ENCODE data around the gene PRKCZ. TPM values are rescaled to one million over a fixed set of nuclear protein-coding genes. Genes with fewer than 3 reads are reported as not detected.

PRKCZ gene
- polyA plus RNA-seq, 3 donors from 2014 or later = 7.5 to 14.0 (median 9.4) TPM

GRCh38 chr1:2209400-2210083, 159.3 kb downstream of the PRKCZ start:
- Mint-ChIP-seq H3K4me3 (peak overlapping the region in 1 of 5 donors; percentile 27), H3K9me3 (no peaks in the 10 kb centered on the region), H3K27ac (no peak overlapping the region), H3K4me1 (peaks cover 0 to 2% of the 10 kb centered on the region in 2 donors), H3K27me3 (ENCODE audit: low read depth in 3 of 3) (peaks cover 2 to 5% (median 2%) of the 10 kb centered on the region in 3 donors), H3K36me3 (no peaks in the 10 kb centered on the region)
- DNase-seq = no peak

GRCh38 chr1:2210084-2210653, 160.0 kb downstream of the PRKCZ start:
- Mint-ChIP-seq H3K27ac (no peak overlapping the region), H3K4me3 (no peak overlapping the region), H3K9me3 (no peaks in the 10 kb centered on the region), H3K27me3 (ENCODE audit: low read depth in 3 of 3) (peaks cover 2 to 5% (median 2%) of the 10 kb centered on the region in 3 donors), H3K4me1 (peaks cover 0 to 2% of the 10 kb centered on the region in 2 donors), H3K36me3 (no peaks in the 10 kb centered on the region)
- DNase-seq = no peak

- no peak for DNase-seq
- Mint-ChIP-seq H3K27ac (no peak overlapping the region), H3K4me1 (peaks cover 0 to 2% of the 10 kb centered on the region in 2 donors), H3K36me3 (no peaks in the 10 kb centered on the region), H3K27me3 (ENCODE audit: low read depth in 3 of 3) (peaks cover 2 to 5% (median 2%) of the 10 kb centered on the region in 3 donors), H3K4me3 (no peak overlapping the region), H3K9me3 (no peaks in the 10 kb centered on the region)
Observed at GRCh38 chr1:2210786-2211185, 160.6 kb downstream of the PRKCZ start.

- DNase-seq = no peak
- no peaks in the 10 kb centered on the region for H3K9me3 Mint-ChIP-seq
- no peak overlapping the region for H3K4me3 Mint-ChIP-seq
- H3K27ac Mint-ChIP-seq = peak overlapping the region in 1 of 6 donors; percentile 53
- H3K27me3 Mint-ChIP-seq (ENCODE audit: low read depth in 3 of 3) = peaks cover 0 to 5% (median 0%) of the 10 kb centered on the region in 3 donors
- H3K4me1 Mint-ChIP-seq = no peaks in the 10 kb centered on the region
- H3K36me3 Mint-ChIP-seq = no peaks in the 10 kb centered on the region
Observed at GRCh38 chr1:2212274-2212531, 162.0 kb downstream of the PRKCZ start.

GRCh38 chr1:2212532-2213491, 162.6 kb downstream of the PRKCZ start:
- Mint-ChIP-seq H3K4me1 (no peaks in the 10 kb centered on the region), H3K27me3 (ENCODE audit: low read depth in 3 of 3) (peaks cover 0 to 5% (median 0%) of the 10 kb centered on the region in 3 donors), H3K9me3 (no peaks in the 10 kb centered on the region), H3K36me3 (no peaks in the 10 kb centered on the region), H3K27ac (peak overlapping the region in 2 of 6 donors; percentile 46 to 53), H3K4me3 (peak overlapping the region in 2 of 5 donors; percentile 17 to 63)
- DNase-seq = peak; percentile 57 to 67 (median 59)

- Mint-ChIP-seq H3K36me3 (peaks cover 0 to 4% (median 0%) of the 10 kb centered on the region in 3 donors), H3K4me3 (no peak overlapping the region), H3K27me3 (ENCODE audit: low read depth in 3 of 3) (peaks cover 0 to 8% (median 2%) of the 10 kb centered on the region in 3 donors), H3K27ac (no peak overlapping the region), H3K4me1 (no peaks in the 10 kb centered on the region), H3K9me3 (no peaks in the 10 kb centered on the region)
- DNase-seq = no peak
Observed at GRCh38 chr1:2213576-2214505, 163.6 kb downstream of the PRKCZ start.

- Mint-ChIP-seq H3K27me3 (ENCODE audit: low read depth in 3 of 3) (peaks cover 0 to 7% (median 2%) of the 10 kb centered on the region in 3 donors), H3K36me3 (peaks cover 0 to 6% (median 0%) of the 10 kb centered on the region in 3 donors), H3K9me3 (no peaks in the 10 kb centered on the region), H3K4me3 (no peak overlapping the region), H3K4me1 (no peaks in the 10 kb centered on the region), H3K27ac (no peak overlapping the region)
- DNase-seq = no peak
Observed at GRCh38 chr1:2214541-2215241, 164.5 kb downstream of the PRKCZ start.

- Mint-ChIP-seq H3K27ac (no peak overlapping the region), H3K27me3 (ENCODE audit: low read depth in 3 of 3) (peaks cover 0 to 7% (median 2%) of the 10 kb centered on the region in 3 donors), H3K36me3 (peaks cover 0 to 6% (median 0%) of the 10 kb centered on the region in 3 donors), H3K4me1 (no peaks in the 10 kb centered on the region), H3K4me3 (no peak overlapping the region), H3K9me3 (no peaks in the 10 kb centered on the region)
- no peak for DNase-seq
Observed at GRCh38 chr1:2215329-2215728, 165.1 kb downstream of the PRKCZ start.

GRCh38 chr1:2215909-2216766, 165.9 kb downstream of the PRKCZ start:
- no peak for DNase-seq
- Mint-ChIP-seq H3K4me1 (no peaks in the 10 kb centered on the region), H3K27me3 (ENCODE audit: low read depth in 3 of 3) (peaks cover 0 to 7% (median 2%) of the 10 kb centered on the region in 3 donors), H3K27ac (no peak overlapping the region), H3K36me3 (peaks cover 0 to 6% (median 0%) of the 10 kb centered on the region in 3 donors), H3K9me3 (no peaks in the 10 kb centered on the region), H3K4me3 (no peak overlapping the region)

- Mint-ChIP-seq H3K36me3 (peaks cover 0 to 6% (median 0%) of the 10 kb centered on the region in 3 donors), H3K9me3 (no peaks in the 10 kb centered on the region), H3K27ac (no peak overlapping the region), H3K4me1 (no peaks in the 10 kb centered on the region), H3K4me3 (no peak overlapping the region), H3K27me3 (ENCODE audit: low read depth in 3 of 3) (peaks cover 0 to 7% (median 2%) of the 10 kb centered on the region in 3 donors)
- DNase-seq = no peak
Observed at GRCh38 chr1:2216767-2217058, 166.5 kb downstream of the PRKCZ start.

GRCh38 chr1:2221271-2221670, 171.1 kb downstream of the PRKCZ start:
- Mint-ChIP-seq H3K9me3 (no peaks in the 10 kb centered on the region), H3K4me3 (no peak overlapping the region), H3K36me3 (peaks cover 0 to 6% (median 0%) of the 10 kb centered on the region in 3 donors), H3K4me1 (peaks cover 3 to 4% of the 10 kb centered on the region in 2 donors), H3K27me3 (ENCODE audit: low read depth in 3 of 3) (peaks cover 4 to 13% (median 6%) of the 10 kb centered on the region in 3 donors), H3K27ac (no peak overlapping the region)
- no peak for DNase-seq

GRCh38 chr1:2224170-2224584, 174.0 kb downstream of the PRKCZ start:
- no peak for DNase-seq
- H3K4me3 Mint-ChIP-seq = no peak overlapping the region
- peaks cover 14 to 25% (median 14%) of the 10 kb centered on the region in 3 donors for H3K27me3 Mint-ChIP-seq (ENCODE audit: low read depth in 3 of 3)
- peak overlapping the region in 2 of 6 donors; percentile 19 to 40 for H3K27ac Mint-ChIP-seq
- peaks cover 0 to 3% (median 0%) of the 10 kb centered on the region in 6 donors for H3K9me3 Mint-ChIP-seq
- peaks cover 8 to 10% of the 10 kb centered on the region in 2 donors for H3K4me1 Mint-ChIP-seq
- no peaks in the 10 kb centered on the region for H3K36me3 Mint-ChIP-seq

Measured in immature natural killer cell (primary cell).